HCT116 (cell line): ENCODE data around the gene MTUS2. TPM values are rescaled to one million over a fixed set of nuclear protein-coding genes. Genes with fewer than 3 reads are reported as not detected.

Experiments used
- ATAC-seq: fragments of 200-7000 bp; cut with Tn5 transposase; 2 replicates; pipeline ENCODE4 v1.9.1; 2020; ENCODE audit warnings: mild to moderate bottlenecking, moderate library complexity
- BruUV-seq: library from RNA; stranded (reverse); fragments of 400-500 nt; replicated peaks from 2 replicates; lab custom pipeline; 2021; lab: Mats Ljungman, UMichigan
- CTCF ChIA-PET: fragments of 300-600 bp; sonication (Branson Sonifier 250); formaldehyde crosslinking; loops from one replicate; lab custom pipeline; 2021; ENCODE audit warnings: antibody characterized with exemption; lab: Charles Lee
- POLR2A ChIA-PET: fragments of 300-600, 350-600 bp; sonication (Branson Sonifier 250); formaldehyde crosslinking; loops from one replicate; lab custom pipeline; 2021; ENCODE audit warnings: antibody characterized with exemption; lab: Charles Lee
- RAD21 ChIA-PET, 2 experiments: fragments of 300-600 bp; sonication (Branson Sonifier 250); formaldehyde crosslinking; loops; one replicate each; lab custom pipeline; 2023; ENCODE audit warnings: low total read pairs in 2 of 2; ENCODE audit not compliant: uncharacterized antibody in 2 of 2, unreplicated experiment in 2 of 2, low non-redundant PET in 1 of 2; lab: Charles Lee
- DNase-seq: peaks from one replicate; pipeline ENCODE4 v3.0.0-alpha.2; 2010; ENCODE audit warnings: low read depth, low spot score
- H2AFZ ChIP-seq: fragments of 200-600 bp; shearing (Covaris generic), sonication (generic); 2 replicates; pipeline ENCODE4 v1.6.1; 2017; ENCODE audit warnings: low read depth, mixed run types, mixed read lengths, antibody characterized with exemption, low read length; ENCODE audit not compliant: poor library complexity, severe bottlenecking
- H3K27ac ChIP-seq: 2 replicates; pipeline ENCODE4 v1.5.1; 2012; ENCODE audit warnings: low read depth, low read length
- H3K27me3 ChIP-seq: fragments of 200-600 bp; sonication (generic); 2 replicates; pipeline ENCODE4 v1.6.1; 2016; ENCODE audit warnings: mixed run types, low read length, mixed read lengths; ENCODE audit not compliant: insufficient read depth
- H3K36me3 ChIP-seq, 2 experiments: fragments of 200-500 bp in 1 of 2; fragments of 200-600 bp in 1 of 2; sonication (Bioruptor generic) in 1 of 2; sonication (generic) in 1 of 2; 2 replicates each; pipeline versions ENCODE4 v1.5.1 to v1.6.1; 2014 to 2016; ENCODE audit warnings: low read length in 2 of 2, inconsistent platforms in 1 of 2, mixed read lengths in 1 of 2, mixed run types in 1 of 2; ENCODE audit not compliant: insufficient read depth in 2 of 2, control insufficient read depth in 1 of 2
- H3K4me1 ChIP-seq, 2 experiments: fragments of 200-600 bp in 1 of 2; sonication (generic) in 1 of 2; 2 replicates each; pipeline versions ENCODE4 v1.5.1 to v1.6.1; 2012 to 2017; ENCODE audit warnings: low read length in 2 of 2, inconsistent platforms in 1 of 2, mild to moderate bottlenecking in 1 of 2, mixed read lengths in 1 of 2, mixed run types in 1 of 2, moderate library complexity in 1 of 2; ENCODE audit not compliant: insufficient read depth in 2 of 2, control insufficient read depth in 1 of 2
- H3K4me2 ChIP-seq: fragments of 200-600 bp; sonication (generic); 2 replicates; pipeline ENCODE4 v1.6.1; 2017; ENCODE audit warnings: mixed run types, low read length, mixed read lengths
- H3K4me3 ChIP-seq, 2 experiments: fragments of 200-600 bp in 1 of 2; sonication (generic) in 1 of 2; replicated peaks in 1 of 2; 2 replicates each; pipeline ENCODE4 v1.5.1; 2011 to 2016; ENCODE audit warnings: low read length in 2 of 2, control low read depth in 1 of 2, low read depth in 1 of 2, mild to moderate bottlenecking in 1 of 2, mixed read lengths in 1 of 2, mixed run types in 1 of 2
- H3K79me2 ChIP-seq: fragments of 200-600 bp; sonication (generic); 2 replicates; pipeline ENCODE4 v1.6.1; 2017; ENCODE audit warnings: mild to moderate bottlenecking, mixed run types, low read length, moderate library complexity, mixed read lengths; ENCODE audit not compliant: insufficient read depth
- H3K9ac ChIP-seq: fragments of 200-600 bp; sonication (generic); 2 replicates; pipeline ENCODE4 v1.6.1; 2016; ENCODE audit warnings: low read length, mixed read lengths
- H3K9me2 ChIP-seq: fragments of 200-600 bp; sonication (generic), shearing (Covaris generic); 2 replicates; pipeline ENCODE4 v1.6.1; 2017; ENCODE audit warnings: mixed run types, mild to moderate bottlenecking, moderate library complexity; ENCODE audit not compliant: insufficient read depth
- H3K9me3 ChIP-seq, 2 experiments: fragments of 200-500 bp in 1 of 2; fragments of 200-600 bp in 1 of 2; sonication (Bioruptor generic) in 1 of 2; sonication (generic) in 1 of 2; 2 replicates each; pipeline ENCODE4 v1.6.1; 2014 to 2017; ENCODE audit warnings: low read length in 2 of 2, mixed read lengths in 2 of 2, inconsistent platforms in 1 of 2, low read depth in 1 of 2, mild to moderate bottlenecking in 1 of 2, mixed run types in 1 of 2, moderate library complexity in 1 of 2; ENCODE audit not compliant: control insufficient read depth in 1 of 2, insufficient read depth in 1 of 2
- H4K20me1 ChIP-seq: fragments of 200-600 bp; sonication (generic), shearing (Covaris generic); 2 replicates; pipeline ENCODE4 v1.6.1; 2017; ENCODE audit warnings: mixed run types, mild to moderate bottlenecking, moderate library complexity; ENCODE audit not compliant: insufficient read depth
- CBX3 ChIP-seq: IDR thresholded peaks from 2 replicates; pipeline ENCODE4 v1.6.1; 2012; ENCODE audit warnings: low read depth
- CEBPB ChIP-seq: IDR thresholded peaks from 2 replicates; pipeline ENCODE4 v1.6.1; 2012; ENCODE audit warnings: low read depth
- EZH2phosphoT487 ChIP-seq: fragments of 200-600 bp; IDR thresholded peaks from 2 replicates; pipeline ENCODE4 v1.6.1; 2018; ENCODE audit warnings: antibody characterized with exemption, borderline replicate concordance
- JUND ChIP-seq: IDR thresholded peaks from 2 replicates; pipeline ENCODE4 v1.6.1; 2012
- POLR2A ChIP-seq: IDR thresholded peaks from 2 replicates; pipeline ENCODE4 v1.7.0; 2011; ENCODE audit warnings: borderline replicate concordance; ENCODE audit not compliant: insufficient read depth, insufficient read length; ENCODE audit errors: extremely low read depth
- SIN3A ChIP-seq: IDR thresholded peaks from 2 replicates; pipeline ENCODE4 v1.6.1; 2012; ENCODE audit warnings: low read depth
- SP1 ChIP-seq: IDR thresholded peaks from 2 replicates; pipeline ENCODE4 v1.6.1; 2012; ENCODE audit warnings: low read depth
- TCF7L2 ChIP-seq: IDR thresholded peaks from 2 replicates; pipeline ENCODE4 v1.7.0; 2011; ENCODE audit warnings: borderline replicate concordance, inconsistent platforms; ENCODE audit not compliant: insufficient read depth, insufficient read length; ENCODE audit errors: extremely low read depth
- ZFX ChIP-seq: fragments of 450-650 bp; IDR thresholded peaks from 2 replicates; pipeline ENCODE4 v1.6.1; 2017
- intact Hi-C: fragments of 100-400 bp; cut with micrococcal nuclease; formaldehyde crosslinking; loops from 2 replicates; pipeline ENCODE4 v1.10.0; 2022
- total RNA-seq: library from RNA; stranded (reverse); gene quantifications from one replicate; pipeline ENCODE4 v1.2.1, GENCODE V29; 2021; ENCODE audit not compliant: unreplicated experiment
- TF ChIP-seq, protein P1 (sequence below): IDR thresholded peaks from 2 replicates; pipeline ENCODE4 v1.6.1; 2011; ENCODE audit warnings: mild to moderate bottlenecking, low read length, moderate library complexity; ENCODE audit not compliant: insufficient replicate concordance; ENCODE audit errors: extremely low read depth

The MTUS2 gene
- total RNA-seq, 1 experiment from 2014 or later: 0.02 TPM

DNA sequence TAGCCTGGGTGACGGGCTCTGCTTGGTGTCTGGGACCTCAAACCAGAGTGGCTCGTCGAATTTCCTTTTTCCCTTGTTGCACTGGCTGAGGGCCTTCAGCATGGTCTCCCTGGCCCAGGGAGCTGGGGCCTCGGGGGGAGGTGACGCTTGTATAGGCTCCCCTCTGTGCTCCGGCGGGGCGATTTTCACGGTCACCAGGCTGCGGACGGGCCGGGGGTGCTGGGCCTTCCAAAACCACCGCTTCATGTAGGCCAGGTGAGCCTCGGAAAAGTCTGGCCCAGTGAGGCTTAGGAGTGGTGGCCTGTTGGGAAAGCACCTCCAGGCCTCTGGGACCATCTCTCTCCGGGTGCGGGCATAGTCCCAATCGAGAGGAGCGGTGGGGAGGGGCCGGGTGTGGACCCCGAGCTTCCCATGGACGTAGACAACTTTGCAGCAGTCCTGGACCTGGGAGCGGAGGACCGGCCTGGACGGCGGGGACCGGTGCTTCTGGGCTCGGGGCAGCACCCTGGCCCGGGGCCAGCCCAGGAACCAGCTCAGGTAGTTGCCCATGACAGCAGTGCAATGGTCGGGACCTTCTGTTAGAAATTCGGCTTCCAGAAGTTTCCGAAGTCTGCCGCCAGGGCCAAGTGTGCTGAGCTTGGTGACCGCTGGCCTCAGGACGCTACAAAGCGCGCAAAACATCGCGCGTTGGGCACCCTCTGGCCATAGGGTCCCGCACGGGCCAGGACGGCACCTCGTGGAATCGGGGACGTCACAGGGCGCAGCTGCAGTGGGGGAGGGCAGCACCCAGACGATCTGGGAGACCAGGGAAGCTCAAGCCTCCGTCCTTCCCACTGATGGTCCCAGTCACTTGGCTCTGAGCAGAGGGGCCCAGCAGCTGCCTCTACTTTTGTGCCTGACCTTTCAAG is 41.6 kb upstream of the MTUS2 start:
- CTCF ChIA-PET: no interaction called here
- no peak overlapping the region for H3K4me3 ChIP-seq
- ATAC-seq: no peak
- TF ChIP-seq POLR2A: no peak
- no peak for TF ChIP-seq SIN3A
- TF ChIP-seq, all 23 proteins: peak for 0
- H3K27ac ChIP-seq: no peak overlapping the region
- no TSS peak for BruUV-seq
- H3K9me2 ChIP-seq: no peaks in the 10 kb centered on the region
- H3K27me3 ChIP-seq: no peaks in the 10 kb centered on the region
- ChIA-PET RAD21 (no interaction called here), POLR2A (no interaction called here)
- H2AFZ ChIP-seq: no peak overlapping the region
- intact Hi-C loops: no loop called here
- no peaks in the 10 kb centered on the region for H4K20me1 ChIP-seq
- H3K4me1 ChIP-seq: no peaks in the 10 kb centered on the region
- no peak for DNase-seq
- no peak overlapping the region for H3K9ac ChIP-seq
- H3K36me3 ChIP-seq: no peaks in the 10 kb centered on the region
- H3K9me3 ChIP-seq: no peaks in the 10 kb centered on the region
- H3K79me2 ChIP-seq: no peaks in the 10 kb centered on the region
- H3K4me2 ChIP-seq: no peak overlapping the region

GRCh38 chr13:28792992-28793391 is 27.1 kb upstream of the MTUS2 start:
- no peaks in the 10 kb centered on the region for H3K9me2 ChIP-seq
- ATAC-seq: no peak
- peaks cover 0 to 6% of the 10 kb centered on the region in 2 experiments; a peak in 2 of 4 replicates for H3K4me1 ChIP-seq
- ChIA-PET POLR2A (no interaction called here), CTCF (no interaction called here), RAD21 (no interaction called here)
- no peak overlapping the region for H3K4me2 ChIP-seq
- peaks cover 5% of the 10 kb centered on the region; the same call in 1 of the 2 replicates for H3K27me3 ChIP-seq
- no peak overlapping the region for H3K27ac ChIP-seq
- H3K4me3 ChIP-seq: no peak overlapping the region
- intact Hi-C loops: no loop called here
- H3K36me3 ChIP-seq: no peaks in the 10 kb centered on the region
- no peak for DNase-seq
- TF ChIP-seq TCF7L2 (no peak), CEBPB (no peak), SP1 (no peak), CBX3 (no peak), SIN3A (no peak), EZH2phosphoT487 (no peak), ZFX (no peak), JUND (no peak)
- TF ChIP-seq, protein P1, sequence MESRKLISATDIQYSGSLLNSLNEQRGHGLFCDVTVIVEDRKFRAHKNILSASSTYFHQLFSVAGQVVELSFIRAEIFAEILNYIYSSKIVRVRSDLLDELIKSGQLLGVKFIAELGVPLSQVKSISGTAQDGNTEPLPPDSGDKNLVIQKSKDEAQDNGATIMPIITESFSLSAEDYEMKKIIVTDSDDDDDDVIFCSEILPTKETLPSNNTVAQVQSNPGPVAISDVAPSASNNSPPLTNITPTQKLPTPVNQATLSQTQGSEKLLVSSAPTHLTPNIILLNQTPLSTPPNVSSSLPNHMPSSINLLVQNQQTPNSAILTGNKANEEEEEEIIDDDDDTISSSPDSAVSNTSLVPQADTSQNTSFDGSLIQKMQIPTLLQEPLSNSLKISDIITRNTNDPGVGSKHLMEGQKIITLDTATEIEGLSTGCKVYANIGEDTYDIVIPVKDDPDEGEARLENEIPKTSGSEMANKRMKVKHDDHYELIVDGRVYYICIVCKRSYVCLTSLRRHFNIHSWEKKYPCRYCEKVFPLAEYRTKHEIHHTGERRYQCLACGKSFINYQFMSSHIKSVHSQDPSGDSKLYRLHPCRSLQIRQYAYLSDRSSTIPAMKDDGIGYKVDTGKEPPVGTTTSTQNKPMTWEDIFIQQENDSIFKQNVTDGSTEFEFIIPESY: no peak
- H2AFZ ChIP-seq: no peak overlapping the region
- no peaks in the 10 kb centered on the region for H3K79me2 ChIP-seq
- H3K9ac ChIP-seq: no peak overlapping the region
- H4K20me1 ChIP-seq: no peaks in the 10 kb centered on the region
- BruUV-seq: no TSS peak
- no peaks in the 10 kb centered on the region for H3K9me3 ChIP-seq
